ENCODE measurements around the gene MORC3. TPM values are rescaled to one million over a fixed set of nuclear protein-coding genes. Genes with fewer than 3 reads are reported as not detected.

The MORC3 gene
- total RNA-seq, 1 experiment from 2014 or later, result 19.8 TPM

- DNase-seq (ENCODE audit: low read depth, low spot score) (no peak), ATAC-seq (no peak)
- ChIA-PET CTCF (no interaction called here), RAD21 (ENCODE audit: low non-redundant PET in 1 of 2, low total read pairs in 2 of 2, uncharacterized antibody in 2 of 2, unreplicated experiment in 2 of 2) (no interaction called here), POLR2A (no interaction called here)
- Histone ChIP-seq H3K27me3 (ENCODE audit: insufficient read depth, low read length) (no peaks in the 10 kb centered on the region), H4K20me1 (ENCODE audit: insufficient read depth) (no peaks in the 10 kb centered on the region), H3K36me3 (ENCODE audit: control insufficient read depth in 1 of 2, insufficient read depth in 2 of 2, low read length in 2 of 2) (peaks cover 20 to 25% of the 10 kb centered on the region in 2 experiments), H3K4me3 (replicated peaks in 1 of 2; ENCODE audit: low read depth in 1 of 2, low read length in 2 of 2) (no peak overlapping the region), H2AFZ (ENCODE audit: low read depth, low read length, poor library complexity, severe bottlenecking) (no peak overlapping the region), H3K9me3 (ENCODE audit: control insufficient read depth in 1 of 2, insufficient read depth in 1 of 2, low read depth in 1 of 2, low read length in 2 of 2) (no peaks in the 10 kb centered on the region), H3K27ac (ENCODE audit: low read depth, low read length) (no peak overlapping the region), H3K4me1 (ENCODE audit: control insufficient read depth in 1 of 2, insufficient read depth in 2 of 2, low read length in 2 of 2) (peaks cover 5 to 9% of the 10 kb centered on the region in 2 experiments), H3K9ac (ENCODE audit: low read length) (no peak overlapping the region), H3K4me2 (ENCODE audit: low read length) (no peak overlapping the region), H3K79me2 (ENCODE audit: insufficient read depth, low read length) (no peaks in the 10 kb centered on the region), H3K9me2 (ENCODE audit: insufficient read depth) (no peaks in the 10 kb centered on the region)
- intact Hi-C loops (cut with micrococcal nuclease), result no loop called here
- no peak for TF ChIP-seq ZFX (IDR thresholded peaks at IDR 0.05)
- TF ChIP-seq ZNF274 (IDR thresholded peaks at IDR 0.05; ENCODE audit: low read depth, low read length), result no peak
- TF ChIP-seq POLR2AphosphoS5 (IDR thresholded peaks at IDR 0.05; ENCODE audit: low read depth, low read length), result no peak
- no peak for TF ChIP-seq TCF7L2 (IDR thresholded peaks at IDR 0.05; ENCODE audit: borderline replicate concordance, extremely low read depth, insufficient read depth, insufficient read length)
- no peak for TF ChIP-seq CTCF (IDR thresholded peaks at IDR 0.05 in 2 of 3, conservative IDR thresholded peaks at IDR 0.05 in 1 of 3; ENCODE audit: borderline replicate concordance in 1 of 3, insufficient read depth in 1 of 3, low read depth in 2 of 3, low read length in 2 of 3)
- no peak for TF ChIP-seq REST (IDR thresholded peaks at IDR 0.05; ENCODE audit: low read depth)
- no peak for TF ChIP-seq EGR1 (IDR thresholded peaks at IDR 0.05; ENCODE audit: low read depth)
- TF ChIP-seq ATF3 (IDR thresholded peaks at IDR 0.05), result no peak
- no TSS peak for BruUV-seq (replicated peaks)
Observed at GRCh38 chr21:36377391-36377842, 57.4 kb downstream of the MORC3 start.

Data from HCT116 (cell line).